H1 (cell line): Measurements from ENCODE around the gene ZBTB9. TPM values are rescaled to one million over a fixed set of nuclear protein-coding genes. Genes with fewer than 3 reads are reported as not detected.

ENCODE experiments used
- CTCF ChIA-PET: fragments of 300-600 bp; sonication (Branson Sonifier 250); formaldehyde crosslinking; loops from one replicate; lab custom pipeline; 2021; ENCODE audit not compliant: partially characterized antibody; lab: Charles Lee
- POLR2A ChIA-PET: fragments of 300-600 bp; sonication (Branson Sonifier 250); formaldehyde crosslinking; loops from one replicate; lab custom pipeline; 2021; ENCODE audit warnings: inconsistent platforms; ENCODE audit not compliant: partially characterized antibody; lab: Charles Lee
- DNase-seq, 2 experiments: peaks; one replicate each; pipeline versions ENCODE4 v3.0.0 to v3.0.0-alpha.2; 2010 to 2022; ENCODE audit warnings: low spot score in 2 of 2, low read depth in 1 of 2, mixed read lengths in 1 of 2
- FAIRE-seq: peaks from 2 replicates; lab custom pipeline; 2011; peaks lifted over from hg19 to GRCh38; lab: Jason Lieb, UNC
- H2AFZ ChIP-seq: 2 replicates; pipeline ENCODE4 v1.8.1; 2012; ENCODE audit warnings: low read length, inconsistent platforms
- H2AK5ac ChIP-seq: 2 replicates; pipeline ENCODE4 v1.6.1; 2013; ENCODE audit warnings: low read depth, low read length
- H2BK120ac ChIP-seq: replicated peaks from 2 replicates; pipeline ENCODE3; 2013; ENCODE audit warnings: low read depth, low read length, inconsistent platforms
- H2BK12ac ChIP-seq: 2 replicates; pipeline ENCODE4 v1.6.1; 2013; ENCODE audit warnings: low read depth, low read length
- H2BK15ac ChIP-seq: 2 replicates; pipeline ENCODE4 v1.6.1; 2013; ENCODE audit warnings: low read length
- H2BK20ac ChIP-seq: 2 replicates; pipeline ENCODE4 v1.6.1; 2013; ENCODE audit warnings: low read length
- H2BK5ac ChIP-seq: 2 replicates; pipeline ENCODE4 v1.6.1; 2013; ENCODE audit warnings: low read depth, low read length
- H3K14ac ChIP-seq: 2 replicates; pipeline ENCODE4 v1.6.1; 2013; ENCODE audit warnings: inconsistent platforms; ENCODE audit not compliant: insufficient read length
- H3K18ac ChIP-seq: 2 replicates; pipeline ENCODE4 v1.6.1; 2013; ENCODE audit warnings: low read length; ENCODE audit errors: extremely low read depth
- H3K23ac ChIP-seq: 2 replicates; pipeline ENCODE4 v1.6.1; 2013; ENCODE audit warnings: inconsistent platforms; ENCODE audit not compliant: insufficient read length
- H3K23me2 ChIP-seq: 2 replicates; pipeline ENCODE4 v1.6.1; 2013; ENCODE audit warnings: low read depth, low read length
- H3K27ac ChIP-seq: 2 replicates; pipeline ENCODE4 v1.6.1; 2011; ENCODE audit warnings: low read depth, low read length, inconsistent platforms
- H3K27me3 ChIP-seq, 4 experiments: replicated peaks in 1 of 4; 1 replicate in 1 of 4; 2 replicates in 3 of 4; pipeline versions ENCODE4 v1.6.1 to v1.8.1; 2011 to 2013; ENCODE audit warnings: low read length in 3 of 4, mild to moderate bottlenecking in 3 of 4, inconsistent platforms in 2 of 4, mixed read lengths in 2 of 4, moderate library complexity in 1 of 4; ENCODE audit not compliant: control insufficient read depth in 3 of 4, insufficient read depth in 3 of 4; ENCODE audit errors: extremely low read depth in 1 of 4
- H3K36me3 ChIP-seq, 4 experiments: 2 replicates each; pipeline versions ENCODE4 v1.6.1 to v1.8.1; 2011 to 2013; ENCODE audit warnings: mild to moderate bottlenecking in 4 of 4, low read length in 3 of 4, moderate library complexity in 2 of 4, control low read depth in 1 of 4, inconsistent platforms in 1 of 4; ENCODE audit not compliant: insufficient read depth in 4 of 4, control insufficient read depth in 2 of 4
- H3K4ac ChIP-seq: replicated peaks from 2 replicates; pipeline ENCODE3; 2013; ENCODE audit warnings: low read length, low read depth, mixed read lengths, inconsistent platforms; ENCODE audit not compliant: insufficient read length
- H3K4me1 ChIP-seq, 4 experiments: replicated peaks in 1 of 4; 1 replicate in 1 of 4; 2 replicates in 3 of 4; pipeline versions ENCODE4 v1.6.1 to v1.8.1; 2011 to 2013; ENCODE audit warnings: low read length in 3 of 4, inconsistent platforms in 2 of 4, mixed read lengths in 1 of 4; ENCODE audit not compliant: insufficient read depth in 4 of 4, control insufficient read depth in 3 of 4
- H3K4me2 ChIP-seq, 2 experiments: 2 replicates each; pipeline versions ENCODE4 v1.6.1 to v1.8.1; 2011 to 2013; ENCODE audit warnings: low read depth in 2 of 2, low read length in 2 of 2, control low read depth in 1 of 2, inconsistent platforms in 1 of 2, mild to moderate bottlenecking in 1 of 2; ENCODE audit not compliant: insufficient read depth in 1 of 2
- H3K4me3 ChIP-seq, 4 experiments: fragments of 200-600, 300-600 bp in 1 of 4; sonication (generic), shearing (Covaris generic), sonication (Bioruptor Twin) in 1 of 4; 2 replicates each; pipeline versions ENCODE4 v1.5.1 to v1.8.1; 2011 to 2016; ENCODE audit warnings: low read length in 4 of 4, low read depth in 3 of 4, control low read depth in 2 of 4, inconsistent platforms in 2 of 4, mild to moderate bottlenecking in 2 of 4, mixed read lengths in 1 of 4, moderate library complexity in 1 of 4; ENCODE audit not compliant: insufficient read depth in 2 of 4; ENCODE audit errors: extremely low read depth in 1 of 4
- H3K56ac ChIP-seq: replicated peaks from 2 replicates; pipeline ENCODE3; 2013; ENCODE audit warnings: low read depth, mild to moderate bottlenecking, mixed read lengths, low read length, inconsistent platforms; ENCODE audit not compliant: insufficient read length
- H3K79me1 ChIP-seq: 2 replicates; pipeline ENCODE4 v1.6.1; 2013; ENCODE audit warnings: low read depth, low read length, control low read depth
- H3K79me2 ChIP-seq, 2 experiments: 2 replicates each; pipeline versions ENCODE4 v1.6.1 to v1.8.1; 2012 to 2013; ENCODE audit warnings: low read length in 2 of 2, mild to moderate bottlenecking in 2 of 2, inconsistent platforms in 1 of 2; ENCODE audit not compliant: insufficient read depth in 2 of 2, control insufficient read depth in 1 of 2
- H3K9ac ChIP-seq, 4 experiments: replicated peaks in 1 of 4; 1 replicate in 1 of 4; 2 replicates in 3 of 4; pipeline versions ENCODE4 v1.6.1 to v1.8.1; 2011 to 2013; ENCODE audit warnings: low read depth in 3 of 4, low read length in 3 of 4, control low read depth in 2 of 4, mild to moderate bottlenecking in 2 of 4, moderate library complexity in 2 of 4, inconsistent platforms in 1 of 4; ENCODE audit errors: extremely low read depth in 1 of 4
- H3K9me3 ChIP-seq, 2 experiments: 2 replicates each; pipeline versions ENCODE4 v1.6.1 to v1.8.1; 2012 to 2013; ENCODE audit warnings: mild to moderate bottlenecking in 2 of 2, moderate library complexity in 2 of 2, control low read depth in 1 of 2, inconsistent platforms in 1 of 2, low read depth in 1 of 2, low read length in 1 of 2, mixed read lengths in 1 of 2; ENCODE audit not compliant: insufficient read depth in 2 of 2
- H4K20me1 ChIP-seq, 2 experiments: replicated peaks in 1 of 2; 2 replicates each; pipeline versions ENCODE3 to v1.8.1; 2011 to 2013; ENCODE audit warnings: inconsistent platforms in 2 of 2, low read length in 2 of 2, mild to moderate bottlenecking in 1 of 2; ENCODE audit not compliant: insufficient read depth in 2 of 2, control insufficient read depth in 1 of 2
- H4K5ac ChIP-seq: 2 replicates; pipeline ENCODE4 v1.6.1; 2013; ENCODE audit warnings: low read length, low read depth, mixed read lengths, inconsistent platforms; ENCODE audit not compliant: insufficient read length
- H4K8ac ChIP-seq: 2 replicates; pipeline ENCODE4 v1.8.0; 2013; ENCODE audit warnings: mild to moderate bottlenecking, moderate library complexity, low read length, inconsistent platforms; ENCODE audit not compliant: insufficient read depth; ENCODE audit errors: extremely low read depth
- H4K91ac ChIP-seq: replicated peaks from 2 replicates; pipeline ENCODE3; 2013; ENCODE audit warnings: low read length, mixed read lengths, inconsistent platforms; ENCODE audit not compliant: insufficient read length
- ASH2L ChIP-seq: fragments of 200-600, 300-600 bp; sonication (generic); IDR thresholded peaks from one replicate; pipeline ENCODE4 v1.7.1; 2017; ENCODE audit warnings: low read length
- CTCF ChIP-seq, 3 experiments: IDR thresholded peaks; 1 replicate in 2 of 3; 2 replicates in 1 of 3; pipeline versions ENCODE4 v1.5.1 to v1.6.1; 2011; ENCODE audit warnings: low read length in 3 of 3, mild to moderate bottlenecking in 3 of 3, inconsistent platforms in 2 of 3, low read depth in 1 of 3, moderate library complexity in 1 of 3; ENCODE audit not compliant: insufficient read depth in 1 of 3; ENCODE audit errors: control extremely low read depth in 1 of 3
- EZH2 ChIP-seq: fragments of 200-600 bp; sonication (generic); IDR thresholded peaks from 2 replicates; pipeline ENCODE4 v1.7.1; 2012; ENCODE audit warnings: low read depth, mild to moderate bottlenecking, moderate library complexity, low read length, inconsistent platforms; ENCODE audit not compliant: severe bottlenecking
- WGBS, 2 experiments: shearing (Covaris generic) in 1 of 2; methylation state at CpG; one replicate each; pipeline versions ENCODE4 v1.1.6 to v1.1.7; 2013 to 2015; ENCODE audit warnings: low lambda C conversion rate in 2 of 2, mixed read lengths in 2 of 2, inconsistent platforms in 1 of 2, low coverage in 1 of 2, missing lambda C conversion rate in 1 of 2; ENCODE audit not compliant: insufficient replicate concordance in 2 of 2, insufficient coverage in 1 of 2, insufficient read length in 1 of 2; ENCODE audit errors: extremely low coverage in 1 of 2, missing lambda C conversion rate in 1 of 2; 5-methylcytosine and 5-hydroxymethylcytosine counted together
- polyA plus RNA-seq, 7 experiments: library from polyadenylated mRNA; depleted of rRNA in 3 of 7; stranded (reverse) in 5 of 7; unstranded in 2 of 7; fragments of >200 nt in 5 of 7; fragments of 200-250 nt in 2 of 7; gene quantifications; 1 replicate in 5 of 7; 2 replicates in 1 of 7; 4 replicates in 1 of 7; pipeline versions ENCODE4 v1.2.1 to v1.2.3, GENCODE V29; 2011 to 2013; ENCODE audit warnings: missing spikeins in 2 of 7, mixed read lengths in 2 of 7
- total RNA-seq: library from RNA; stranded (reverse); fragmentation: NEBNext Ultra II Directional; extraction: Animal tissue kit (Norgen Biotek cat#: 25700); gene quantifications from 2 replicates; pipeline ENCODE4 v1.2.1, GENCODE V29; 2021

ZBTB9 gene
- total and polyA plus RNA-seq, 2 of the 8 experiments (the other 6 are each of a cell fraction or from before 2014, with no cell fraction given) = 16.9 to 20.2 TPM

GRCh38 chr6:33452496-33452895 lies 1.9 kb upstream of the ZBTB9 start:
- H3K27ac ChIP-seq = no peak overlapping the region
- no peak overlapping the region for H2BK20ac ChIP-seq
- H3K23ac ChIP-seq = no peak overlapping the region
- no peak overlapping the region for H2BK12ac ChIP-seq
- no peak overlapping the region for H2AFZ ChIP-seq
- no peak overlapping the region for H3K18ac ChIP-seq
- H3K56ac ChIP-seq = no peak overlapping the region
- no peak overlapping the region for H4K91ac ChIP-seq
- H3K4ac ChIP-seq = no peak overlapping the region
- no peak for FAIRE-seq
- no peak overlapping the region for H4K8ac ChIP-seq
- H3K4me1 ChIP-seq = peaks cover 0 to 5% (median 4%) of the 10 kb centered on the region in 4 experiments; a peak in 6 of 7 replicates
- peaks cover 5% of the 10 kb centered on the region for H3K79me1 ChIP-seq
- no peak overlapping the region for H2AK5ac ChIP-seq
- peaks cover 32 to 58% (median 40%) of the 10 kb centered on the region in 4 experiments for H3K36me3 ChIP-seq
- H3K27me3 ChIP-seq = no peaks in the 10 kb centered on the region
- no peak overlapping the region for H3K9ac ChIP-seq
- no peaks in the 10 kb centered on the region for H3K9me3 ChIP-seq
- TF ChIP-seq ASH2L (no peak), EZH2 (no peak), CTCF (IDR thresholded peaks at IDR 0.05; ENCODE audit: control extremely low read depth in 1 of 3, insufficient read depth in 1 of 3, low read depth in 1 of 3, low read length in 3 of 3) (no peak)
- CTCF ChIA-PET = interaction anchor here (0.6 kb wide), 1 partner anchor 28 kb away, joined by 3 read pairs; no protein-coding TSS in a partner anchor
- DNase-seq = no peak
- no peak overlapping the region for H4K5ac ChIP-seq
- H2BK120ac ChIP-seq = no peak overlapping the region
- H3K79me2 ChIP-seq = peaks cover 0 to 13% of the 10 kb centered on the region in 2 experiments; a peak in 2 of 4 replicates
- no peak overlapping the region for H3K4me2 ChIP-seq
- H3K4me3 ChIP-seq = no peak overlapping the region
- H4K20me1 ChIP-seq = peaks cover 6 to 8% of the 10 kb centered on the region in 2 experiments
- WGBS, 2 experiments = 90% methylated on average over 2 of the region's 4 CpGs; no CpG with 5 or more reads in 1 of the 2 experiments
- no peak overlapping the region for H2BK5ac ChIP-seq
- H3K14ac ChIP-seq = no peak overlapping the region
- POLR2A ChIA-PET = interaction anchor here (1.1 to 17.2 kb wide), 2 partner anchors 17 to 35 kb away, joined by 6 to 381 read pairs; partner anchors contain the start of gene CUTA
- no peak overlapping the region for H2BK15ac ChIP-seq
- H3K23me2 ChIP-seq = peaks cover 9% of the 10 kb centered on the region
